GM18951 (cell line): ENCODE measurements around the gene LRRC8A.
"Not testable (repeated sequence)": the region's sequence is repeated elsewhere in the genome, so short reads cannot be mapped to it uniquely, and the experiment has no call there.

ENCODE experiments used
- POLR2A ChIP-seq: IDR thresholded peaks from 4 replicates; pipeline ENCODE4 v1.6.1; 2011; ENCODE audit warnings: mild to moderate bottlenecking; ENCODE audit not compliant: insufficient read length, insufficient read depth; ENCODE audit errors: extremely low read depth
- in situ Hi-C: fragments of 300-500 bp; cut with MboI; formaldehyde crosslinking; loops from one replicate; pipeline ENCODE4 v1.12.0; 2022; ENCODE audit warnings: low sequenced_read_pairs, mixed read lengths, inconsistent platforms; ENCODE audit not compliant: unreplicated experiment

LRRC8A gene

DNA sequence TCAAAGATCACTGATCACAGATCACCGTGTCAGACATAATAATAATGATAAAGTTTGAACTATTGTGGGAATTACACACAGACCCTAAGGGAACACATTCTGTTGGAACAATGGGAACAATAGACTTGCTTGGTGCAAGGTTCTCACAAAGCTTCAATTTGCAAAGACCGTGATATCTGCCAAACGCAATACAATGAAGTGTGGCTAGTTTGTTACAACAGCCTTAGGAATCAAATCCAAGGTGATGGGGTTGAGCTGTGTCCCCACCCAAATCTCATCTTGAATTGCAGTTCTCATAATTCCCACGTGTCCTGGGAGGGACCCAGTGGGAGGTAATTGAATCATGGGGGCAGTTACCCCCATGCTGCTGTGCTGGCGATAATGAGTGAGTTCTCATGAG is 21.0 kb upstream of the LRRC8A start:
- TF ChIP-seq POLR2A, result no peak
- in situ Hi-C loops, result loop anchor here (5.0 kb wide), 1 partner anchor 66 kb away; no protein-coding TSS in a partner anchor

DNA sequence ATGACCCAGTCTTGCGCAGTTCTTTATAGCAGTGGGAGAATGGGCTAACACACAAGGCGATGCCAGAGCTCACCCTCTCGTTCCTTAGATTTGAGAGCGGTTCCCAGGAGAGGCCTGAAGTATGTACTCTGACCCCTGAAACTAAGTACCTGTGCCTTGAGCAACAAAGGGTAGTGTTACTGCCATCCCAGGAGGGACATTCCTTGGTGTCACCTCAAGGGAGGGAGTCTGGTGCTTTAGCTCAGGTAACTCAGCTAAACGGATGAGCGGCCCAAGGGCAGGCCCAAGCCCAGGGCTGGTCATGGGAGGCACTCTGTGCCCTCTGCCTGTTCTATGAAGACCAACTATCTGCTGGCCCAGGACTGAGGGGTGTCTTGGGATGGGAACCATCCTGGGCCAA is 20.4 kb upstream of the LRRC8A start:
- TF ChIP-seq POLR2A, result no peak
- in situ Hi-C loops, result loop anchor here (5.0 kb wide), 1 partner anchor 66 kb away; no protein-coding TSS in a partner anchor

DNA sequence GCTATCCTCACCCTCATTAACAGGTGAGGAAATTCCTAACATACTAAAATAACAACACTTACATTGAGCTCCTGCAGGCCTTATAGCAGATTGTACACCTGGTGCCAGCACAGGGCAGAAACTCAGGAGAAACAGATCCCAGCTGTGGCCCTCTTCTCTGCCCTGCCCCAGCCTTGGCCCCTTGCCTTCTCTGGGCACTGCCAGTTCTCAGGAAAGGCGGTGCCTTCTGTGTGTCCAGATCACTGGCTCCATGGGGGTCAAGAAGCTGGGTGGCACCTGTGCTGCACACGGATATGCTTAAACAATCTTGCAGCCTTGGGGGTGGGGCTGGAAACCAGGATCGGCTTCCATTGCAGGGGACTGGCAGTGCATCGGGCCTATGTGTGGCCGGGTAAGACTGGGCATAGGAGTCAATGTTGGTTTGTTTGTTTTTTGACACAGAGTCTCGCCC is 19.5 kb upstream of the LRRC8A start:
- in situ Hi-C loops, result loop anchor here (5.0 kb wide), 1 partner anchor 65 kb away; no protein-coding TSS in a partner anchor

DNA sequence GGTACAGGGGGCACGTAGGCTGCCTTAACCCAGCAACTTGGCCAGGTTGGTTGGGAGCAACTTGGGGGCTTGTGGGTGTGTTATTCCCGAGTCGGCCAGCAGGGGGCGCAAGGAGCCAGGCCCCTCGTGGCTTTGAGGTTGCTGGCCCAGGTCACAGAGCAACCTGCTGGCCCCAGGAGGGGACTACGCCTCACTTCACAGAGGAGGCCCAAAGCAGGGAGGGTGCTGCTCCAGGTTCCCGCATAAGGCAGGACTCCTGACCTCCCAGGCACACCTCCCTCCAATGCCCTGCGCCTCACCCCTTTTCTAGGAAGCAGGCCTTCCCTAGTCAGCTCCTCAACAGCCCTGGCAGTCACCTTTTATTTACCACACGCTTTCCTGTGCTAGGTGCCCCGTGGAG is 18.3 kb upstream of the LRRC8A start:
- TF ChIP-seq POLR2A, result no peak
- in situ Hi-C loops, result loop anchor here (5.0 kb wide), 1 partner anchor 64 kb away; no protein-coding TSS in a partner anchor

More for the DNA sequence above, 19.5 kb upstream of the LRRC8A start:
- no peak for TF ChIP-seq POLR2A

DNA sequence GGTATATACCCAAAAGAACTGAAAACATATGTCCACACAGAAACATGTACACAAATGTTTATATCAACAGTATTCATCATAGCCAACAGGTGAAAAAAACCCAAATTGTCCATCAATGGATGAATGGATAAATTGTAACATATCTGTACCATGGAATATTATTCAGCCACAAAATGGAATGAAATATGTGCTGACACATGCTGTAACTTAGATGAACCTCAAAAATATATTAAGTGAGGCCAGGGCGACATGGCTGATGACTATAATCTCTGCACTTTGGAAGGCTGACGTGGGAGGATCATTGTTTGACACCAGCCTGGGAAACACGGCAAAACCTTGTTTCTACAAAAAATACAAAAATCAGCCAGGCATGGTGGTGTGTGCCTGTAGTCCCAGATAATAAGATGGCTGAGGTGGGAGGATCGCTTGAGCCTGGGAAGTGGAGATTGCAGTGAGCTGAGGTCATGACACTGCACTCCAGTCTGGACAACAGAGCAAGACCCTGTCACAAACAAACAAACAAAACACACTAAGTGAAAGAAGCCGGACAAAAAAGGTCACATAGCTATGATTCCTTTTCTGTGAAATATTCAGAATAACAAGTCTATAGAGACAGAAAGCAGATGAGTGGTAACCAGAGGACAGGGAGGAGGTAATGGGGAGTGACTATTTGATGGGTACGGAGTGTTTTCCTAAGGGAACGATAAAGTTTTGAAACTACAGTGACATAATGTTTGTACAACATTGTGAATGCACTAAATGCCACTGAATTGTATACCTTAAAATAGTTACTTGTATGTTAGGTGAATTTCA is 11.6 kb upstream of the LRRC8A start:
- in situ Hi-C loops, result no loop called here
- no peak for TF ChIP-seq POLR2A

DNA sequence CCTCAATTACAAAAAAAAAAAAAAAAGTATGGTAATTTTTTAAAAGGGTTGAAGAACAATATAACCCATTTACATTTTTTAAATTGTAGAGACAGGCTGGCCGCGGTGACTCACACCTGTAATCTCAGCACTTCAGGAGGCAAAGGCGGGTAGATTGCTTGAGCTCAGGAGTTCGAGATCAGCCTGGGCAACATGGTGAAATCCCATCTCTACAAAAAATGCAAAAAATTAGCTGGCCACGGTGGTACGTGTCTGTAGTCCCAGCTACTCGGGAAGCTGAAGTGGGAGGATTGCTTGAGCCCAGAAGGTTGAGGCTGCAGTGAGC is 11.0 kb upstream of the LRRC8A start:
- in situ Hi-C loops, result not testable (repeated sequence)

DNA sequence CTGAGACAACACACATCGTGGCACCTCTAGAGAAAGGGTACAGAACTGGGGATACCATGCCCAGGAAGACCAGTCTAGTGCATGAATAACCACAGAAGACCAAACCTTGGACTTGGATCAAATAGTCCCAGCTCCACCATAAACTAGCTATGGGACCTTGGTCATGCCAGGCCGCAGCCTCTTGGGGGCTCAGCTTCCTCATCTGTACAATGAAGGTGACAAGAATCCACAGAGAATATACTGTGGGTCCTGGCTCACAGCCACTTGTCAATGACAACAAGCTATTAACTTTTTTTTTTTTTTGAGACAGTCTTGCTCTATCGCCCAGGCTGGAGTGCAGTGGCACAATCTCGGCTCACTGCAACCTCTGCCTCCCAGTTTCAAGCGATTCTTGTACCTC is 4.1 kb upstream of the LRRC8A start:
- no peak for TF ChIP-seq POLR2A
- in situ Hi-C loops, result no loop called here

DNA sequence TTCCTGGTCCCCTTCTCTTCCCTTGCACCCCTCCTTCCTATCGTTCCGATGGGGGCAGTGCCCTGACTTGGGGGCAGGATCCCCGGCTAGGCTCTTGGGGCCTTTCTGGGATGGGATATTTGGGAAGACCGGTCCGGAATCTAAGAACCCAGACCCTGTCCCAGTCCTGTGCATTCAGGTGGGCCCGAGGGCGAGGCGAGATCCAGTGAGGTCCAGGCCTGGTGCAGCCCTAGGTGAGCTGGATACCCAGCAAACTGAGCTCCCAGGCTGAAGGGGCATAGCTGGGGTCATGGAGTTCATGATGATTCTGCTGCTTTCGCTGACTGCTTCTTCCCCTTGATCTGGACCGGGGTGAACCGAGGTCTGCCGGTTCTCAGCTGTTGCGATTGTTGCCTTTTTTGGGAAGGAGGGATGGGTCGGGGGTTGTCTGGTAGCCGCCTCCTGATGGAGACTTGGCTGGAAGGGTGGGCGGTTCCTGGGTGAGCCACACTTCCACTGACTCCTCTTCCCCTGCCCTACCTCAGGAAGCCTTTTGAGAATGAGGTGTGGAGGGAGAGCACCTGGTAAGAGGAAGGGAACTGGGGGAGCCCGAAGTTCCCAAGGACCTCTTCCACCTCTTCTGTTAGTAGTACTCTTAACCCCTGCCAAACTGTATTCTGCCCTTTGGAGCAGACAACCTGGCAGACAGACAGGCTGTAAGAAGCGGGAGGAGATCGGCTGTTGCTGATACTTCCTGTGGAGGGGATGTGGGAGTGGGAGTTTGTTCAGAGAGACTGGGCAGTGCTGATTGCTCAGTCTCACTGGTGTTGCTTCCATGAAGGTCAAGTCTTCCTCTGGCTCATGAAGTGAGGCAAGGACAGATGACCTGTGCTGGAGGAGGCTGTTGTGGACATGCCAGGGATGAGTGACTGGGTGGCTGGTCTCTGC is 1.0 kb downstream of the LRRC8A start:
- in situ Hi-C loops, result no loop called here
- no peak for TF ChIP-seq POLR2A

DNA sequence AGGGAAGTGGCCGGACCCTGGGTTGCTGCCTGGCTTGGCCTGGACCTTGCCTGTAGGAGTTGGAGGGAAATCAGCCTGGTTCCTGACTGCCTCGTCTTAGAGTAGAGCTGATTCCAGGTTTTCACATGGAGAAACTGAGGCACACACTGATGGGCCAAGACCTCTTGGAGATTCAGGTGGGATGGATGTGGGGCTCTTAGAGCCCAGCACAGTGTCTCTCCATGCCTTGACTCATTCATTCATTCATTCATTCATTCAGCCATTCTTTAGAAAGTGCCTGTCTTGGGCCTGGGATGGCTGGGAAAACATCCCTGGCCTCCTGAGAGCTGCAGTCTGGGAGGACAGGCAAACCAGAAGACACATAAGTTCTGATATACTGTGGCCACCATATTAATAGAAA is 2.2 kb downstream of the LRRC8A start:
- no peak for TF ChIP-seq POLR2A
- in situ Hi-C loops, result no loop called here

DNA sequence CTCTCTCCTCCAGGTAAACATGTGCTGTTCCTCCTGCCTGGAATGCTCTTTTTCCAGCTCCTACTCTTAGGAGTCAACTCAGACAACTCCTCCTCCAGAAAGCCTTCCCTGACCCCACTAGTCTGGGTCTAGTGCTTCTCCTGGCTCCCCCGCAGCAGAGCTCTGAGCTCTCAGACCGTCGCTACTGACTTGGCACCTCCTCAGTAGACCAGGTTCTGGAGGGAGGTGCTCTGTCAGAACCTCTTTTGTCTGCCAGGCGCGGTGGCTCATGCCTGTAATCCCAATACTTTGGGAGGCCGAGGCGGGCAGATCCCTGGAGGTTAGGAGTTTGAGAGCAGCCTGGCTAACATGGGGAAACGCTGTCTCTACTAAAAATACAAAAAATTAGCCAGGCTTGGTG is 3.4 kb downstream of the LRRC8A start:
- in situ Hi-C loops, result no loop called here
- no peak for TF ChIP-seq POLR2A

DNA sequence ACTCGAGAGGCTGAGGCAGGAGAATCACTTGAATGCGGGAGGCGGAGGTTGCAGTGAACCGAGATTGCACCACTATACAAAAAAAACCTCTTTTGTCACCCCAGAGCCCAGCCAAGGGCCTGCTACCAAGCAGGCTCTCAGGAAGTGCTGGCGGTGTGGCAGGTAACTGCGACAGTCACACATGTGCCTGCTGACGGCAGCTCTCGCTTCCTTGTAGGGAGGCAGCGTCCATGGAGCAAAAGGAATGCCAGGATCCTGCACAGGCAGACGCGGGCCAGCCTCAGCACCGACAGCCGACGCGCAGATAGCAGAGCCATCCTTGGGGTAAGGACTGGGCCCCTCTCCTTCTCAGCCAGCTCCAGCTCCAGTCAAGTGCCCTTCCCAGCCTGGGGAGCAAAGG is 3.9 kb downstream of the LRRC8A start:
- in situ Hi-C loops, result no loop called here
- no peak for TF ChIP-seq POLR2A

DNA sequence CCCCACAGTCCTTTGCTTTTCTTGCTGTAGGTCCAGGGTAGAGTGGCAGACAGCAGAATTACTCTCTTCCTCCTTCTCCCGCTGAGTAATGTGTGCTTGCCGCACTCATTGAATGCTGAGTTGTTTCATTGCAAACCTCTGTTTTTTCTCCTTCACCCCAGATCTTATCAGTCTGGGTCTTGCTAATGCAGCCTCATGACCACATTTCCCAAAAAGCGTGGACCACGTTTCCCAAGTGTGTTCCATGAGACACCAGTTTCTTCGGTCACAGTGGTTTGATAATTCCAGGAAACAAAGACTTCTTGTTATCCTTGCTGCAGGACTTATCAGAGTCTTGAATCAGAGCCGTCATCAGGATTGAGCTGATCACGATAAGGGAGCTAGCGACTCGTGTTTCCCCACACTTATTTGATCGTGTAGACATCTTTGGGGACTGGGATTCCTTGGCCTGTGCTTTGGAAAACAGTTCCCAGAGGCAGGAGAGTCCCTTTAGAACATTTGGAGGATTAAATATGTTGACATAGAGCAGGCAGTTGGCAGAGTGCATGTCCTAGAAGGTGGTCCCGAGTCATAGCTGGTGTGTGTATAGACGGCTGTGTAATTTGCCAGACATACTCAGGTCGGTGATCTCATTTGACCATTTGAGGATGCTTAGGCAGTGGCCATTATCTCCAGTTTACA is 4.4 kb downstream of the LRRC8A start:
- in situ Hi-C loops, result no loop called here
- no peak for TF ChIP-seq POLR2A

DNA sequence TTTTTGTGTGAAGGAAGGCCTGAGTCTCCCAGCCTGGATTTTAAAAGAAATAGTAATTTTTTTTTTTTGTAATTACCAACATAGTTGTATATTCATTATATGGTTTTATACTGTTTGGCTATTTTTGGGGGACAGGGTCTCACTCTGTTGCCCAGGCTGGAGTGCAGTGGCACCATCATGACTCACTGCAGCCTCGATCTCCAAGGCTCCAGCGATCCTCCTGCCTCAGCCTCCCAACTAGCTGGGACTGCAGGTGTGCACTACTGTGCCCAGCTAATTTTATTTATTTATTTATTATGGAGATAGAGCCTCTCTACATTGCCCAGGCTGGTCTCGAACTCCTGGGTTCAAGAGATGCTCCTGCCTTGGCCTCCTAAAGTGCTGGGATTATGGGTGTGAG is 5.1 kb downstream of the LRRC8A start:
- TF ChIP-seq POLR2A, result no peak
- in situ Hi-C loops, result no loop called here

DNA sequence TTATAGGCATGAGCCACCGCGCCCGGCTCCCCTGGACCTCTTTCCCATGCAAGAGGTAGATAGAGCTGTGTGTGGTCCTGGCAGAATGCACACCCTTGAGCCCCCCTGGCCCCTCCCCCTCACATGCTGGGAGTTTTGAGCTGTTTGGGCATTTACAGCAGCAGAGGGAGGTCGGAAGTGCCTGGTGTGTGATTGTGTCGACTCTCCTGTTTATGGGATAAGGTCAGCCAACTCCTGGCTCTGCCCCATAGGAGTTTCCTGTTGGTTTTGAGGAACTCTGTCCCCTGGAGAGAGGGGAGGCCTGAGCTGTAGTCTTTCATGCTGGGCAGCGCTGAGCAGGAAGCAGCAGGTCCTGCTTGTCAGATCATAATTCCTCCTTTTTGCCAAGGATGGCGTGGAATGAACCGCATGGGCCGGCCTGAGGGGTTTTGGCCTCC is 6.0 kb downstream of the LRRC8A start:
- no peak for TF ChIP-seq POLR2A
- in situ Hi-C loops, result no loop called here
